ENCODE data around the gene LRCH2.

GRCh38 chrX:115067812-115068211 lies 166.1 kb downstream of the LRCH2 start:
- TF ChIP-seq REST (IDR thresholded peaks at IDR 0.05; ENCODE audit: insufficient read depth in 1 of 2, low read depth in 2 of 2, low read length in 2 of 2) = no peak
- no peak for TF ChIP-seq POLR2AphosphoS5 (IDR thresholded peaks at IDR 0.05; ENCODE audit: low read depth, low read length)

Data from PFSK-1 (cell line).